Vagina (tissue), 2 donors: ENCODE measurements around the gene PARP14. TPM values are rescaled to one million over a fixed set of nuclear protein-coding genes. Genes with fewer than 3 reads are reported as not detected.
"Not testable (repeated sequence)": the region's sequence is repeated elsewhere in the genome, so short reads cannot be mapped to it uniquely, and the experiment has no call there.

Experiments used
- DNase-seq, 2 donors: peaks; one replicate each; pipeline ENCODE4 v3.0.0-alpha.2; 2017; ENCODE audit errors: extremely low spot score in 2 of 2
- H3K27ac ChIP-seq: fragments of 200-600 bp; sonication (generic); one replicate; pipeline ENCODE4 v1.5.1; 2019
- H3K27me3 ChIP-seq: fragments of 200-600 bp; sonication (generic); one replicate; pipeline ENCODE4 v1.5.1; 2019
- H3K36me3 ChIP-seq, 2 donors: fragments of 200-600 bp; sonication (generic); one replicate each; pipeline ENCODE4 v1.5.1; 2017 to 2019
- H3K4me1 ChIP-seq: fragments of 200-600 bp; sonication (generic); one replicate; pipeline ENCODE4 v1.5.1; 2019
- H3K4me3 ChIP-seq, 2 donors: fragments of 200-600 bp; sonication (generic); 1 replicate in 1 of 2; 2 replicates in 1 of 2; pipeline ENCODE4 v1.5.1; 2016 to 2019
- H3K9me3 ChIP-seq: fragments of 200-600 bp; sonication (generic); one replicate; pipeline ENCODE4 v1.5.1; 2019
- POLR2A ChIP-seq, 2 donors: fragments of 450-650 bp; IDR thresholded peaks; one replicate each; pipeline ENCODE4 v1.6.1; 2017; ENCODE audit warnings: antibody characterized with exemption in 2 of 2, mild to moderate bottlenecking in 2 of 2, moderate library complexity in 2 of 2
- POLR2AphosphoS5 ChIP-seq, 2 donors: sonication (generic); formaldehyde crosslinking; IDR thresholded peaks; one replicate each; pipeline ENCODE4 v1.9.0; 2017; ENCODE audit warnings: antibody characterized with exemption in 2 of 2, mild to moderate bottlenecking in 2 of 2, low read depth in 1 of 2; ENCODE audit not compliant: insufficient read depth in 1 of 2
- intact Hi-C: fragments of 100-400 bp; cut with DNase I; formaldehyde crosslinking; loops from one replicate; pipeline ENCODE4 v1.15.1; 2023
- total RNA-seq: library from RNA; depleted of rRNA; stranded (reverse); fragments of >200 nt; gene quantifications from one replicate; pipeline ENCODE4 v1.2.3, GENCODE V29; 2016
- TF ChIP-seq, protein P1 (sequence below), 3 experiments: fragments of 450-650 bp in 2 of 3; fragments of 200-600 bp in 1 of 3; sonication (generic) in 1 of 3; IDR thresholded peaks; one replicate each; pipeline ENCODE4 v1.5.1; 2017 to 2019; ENCODE audit warnings: antibody characterized with exemption in 3 of 3, mild to moderate bottlenecking in 2 of 3, moderate library complexity in 2 of 3

Gene PARP14
- total RNA-seq, 1 donor from 2014 or later: 44.4 TPM

DNA sequence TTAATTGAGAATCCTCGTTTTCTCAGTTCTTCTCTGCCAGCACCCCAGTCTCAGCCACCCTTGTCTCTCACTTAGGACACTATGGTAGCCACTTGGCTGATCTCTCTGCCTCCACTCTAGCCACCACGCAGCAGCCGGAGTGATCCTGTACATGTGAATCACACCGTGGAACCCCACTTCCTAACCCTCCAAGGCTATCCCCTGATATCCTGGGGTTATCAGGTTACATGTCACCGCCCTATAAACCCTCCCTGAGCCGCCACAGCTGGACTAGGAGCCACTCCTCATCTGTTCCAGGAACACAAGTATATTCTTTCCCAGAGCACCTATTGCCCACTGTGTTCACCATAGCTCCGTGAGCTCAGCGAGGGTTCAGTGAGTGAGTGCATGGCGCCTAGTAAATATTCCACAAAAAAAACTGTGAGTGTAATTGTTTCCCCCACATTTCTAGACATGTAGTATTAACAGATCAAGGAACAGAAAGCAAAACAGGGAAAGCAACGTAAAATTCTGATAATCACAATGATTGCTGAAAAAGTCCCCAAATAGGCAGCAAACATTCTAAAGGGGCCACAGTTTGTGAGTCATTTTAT is 661 bp upstream of the PARP14 start:
- Histone ChIP-seq H3K36me3 (no peaks in the 10 kb centered on the region), H3K27ac (peak overlapping the region; percentile 98), H3K27me3 (no peaks in the 10 kb centered on the region), H3K4me1 (peaks cover 30% of the 10 kb centered on the region), H3K9me3 (no peaks in the 10 kb centered on the region), H3K4me3 (peak overlapping the region; percentile 78 to 84)
- intact Hi-C loops: loop anchor here (2.0 to 5.0 kb wide), 3 partner anchors 115 to 298 kb away; partner anchors contain the start of genes DTX3L, FAM162A, MIX23 and PARP9
- no peak for TF ChIP-seq POLR2AphosphoS5 (IDR thresholded peaks at IDR 0.05; ENCODE audit: insufficient read depth in 1 of 2, low read depth in 1 of 2)
- no peak for TF ChIP-seq POLR2A (IDR thresholded peaks at IDR 0.05)
- TF ChIP-seq, protein P1, sequence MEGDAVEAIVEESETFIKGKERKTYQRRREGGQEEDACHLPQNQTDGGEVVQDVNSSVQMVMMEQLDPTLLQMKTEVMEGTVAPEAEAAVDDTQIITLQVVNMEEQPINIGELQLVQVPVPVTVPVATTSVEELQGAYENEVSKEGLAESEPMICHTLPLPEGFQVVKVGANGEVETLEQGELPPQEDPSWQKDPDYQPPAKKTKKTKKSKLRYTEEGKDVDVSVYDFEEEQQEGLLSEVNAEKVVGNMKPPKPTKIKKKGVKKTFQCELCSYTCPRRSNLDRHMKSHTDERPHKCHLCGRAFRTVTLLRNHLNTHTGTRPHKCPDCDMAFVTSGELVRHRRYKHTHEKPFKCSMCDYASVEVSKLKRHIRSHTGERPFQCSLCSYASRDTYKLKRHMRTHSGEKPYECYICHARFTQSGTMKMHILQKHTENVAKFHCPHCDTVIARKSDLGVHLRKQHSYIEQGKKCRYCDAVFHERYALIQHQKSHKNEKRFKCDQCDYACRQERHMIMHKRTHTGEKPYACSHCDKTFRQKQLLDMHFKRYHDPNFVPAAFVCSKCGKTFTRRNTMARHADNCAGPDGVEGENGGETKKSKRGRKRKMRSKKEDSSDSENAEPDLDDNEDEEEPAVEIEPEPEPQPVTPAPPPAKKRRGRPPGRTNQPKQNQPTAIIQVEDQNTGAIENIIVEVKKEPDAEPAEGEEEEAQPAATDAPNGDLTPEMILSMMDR (IDR thresholded peaks at IDR 0.05): no peak
- DNase-seq: no peak

DNA sequence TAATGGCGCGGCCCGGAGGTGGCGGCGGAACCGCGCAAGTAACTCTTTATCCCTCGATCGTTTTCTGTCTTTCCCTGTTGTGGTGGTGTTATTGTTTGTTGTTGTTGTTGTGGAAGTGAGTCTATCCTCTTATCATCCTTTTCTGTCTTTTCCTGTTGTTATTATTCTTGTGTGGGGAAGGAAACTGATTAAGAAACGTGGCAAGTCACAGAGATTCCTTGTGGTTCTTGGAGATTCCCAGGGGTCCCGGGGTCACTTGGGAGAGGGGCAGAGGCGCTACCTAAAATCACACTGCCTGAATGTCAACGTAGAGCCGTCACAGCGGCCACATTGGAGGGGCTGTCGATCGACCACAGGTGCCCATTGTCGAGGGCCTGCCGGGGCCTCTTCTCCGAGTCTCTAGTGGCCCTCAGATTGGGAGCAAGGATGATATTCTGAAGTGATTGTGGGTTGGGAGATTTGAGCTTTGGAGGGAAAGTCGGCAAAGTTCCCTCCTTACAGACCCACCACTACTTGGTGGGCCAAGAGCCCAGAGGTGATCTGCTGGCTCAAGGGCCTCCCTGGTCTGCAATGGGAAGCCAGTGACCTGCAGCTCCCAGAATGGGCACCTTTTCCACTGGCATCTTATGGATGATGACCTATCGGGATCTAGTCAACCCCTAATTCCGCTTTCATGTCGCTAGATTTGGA is 790 bp downstream of the PARP14 start:
- H3K9me3 ChIP-seq: no peaks in the 10 kb centered on the region
- no peaks in the 10 kb centered on the region for H3K36me3 ChIP-seq
- H3K4me1 ChIP-seq: peaks cover 30% of the 10 kb centered on the region
- intact Hi-C loops: loop anchor here (2.0 to 5.0 kb wide), 2 partner anchors 117 to 289 kb away; partner anchors contain the start of genes DTX3L and PARP9
- peak overlapping the region; percentile 98 for H3K27ac ChIP-seq
- peak overlapping the region; percentile 78 to 84 for H3K4me3 ChIP-seq
- H3K27me3 ChIP-seq: no peaks in the 10 kb centered on the region
- DNase-seq: no peak
- TF ChIP-seq POLR2AphosphoS5 (IDR thresholded peaks at IDR 0.05; ENCODE audit: insufficient read depth in 1 of 2, low read depth in 1 of 2) (no peak), POLR2A (IDR thresholded peaks at IDR 0.05) (no peak)
- TF ChIP-seq, protein P1 (IDR thresholded peaks at IDR 0.05): no peak

DNA sequence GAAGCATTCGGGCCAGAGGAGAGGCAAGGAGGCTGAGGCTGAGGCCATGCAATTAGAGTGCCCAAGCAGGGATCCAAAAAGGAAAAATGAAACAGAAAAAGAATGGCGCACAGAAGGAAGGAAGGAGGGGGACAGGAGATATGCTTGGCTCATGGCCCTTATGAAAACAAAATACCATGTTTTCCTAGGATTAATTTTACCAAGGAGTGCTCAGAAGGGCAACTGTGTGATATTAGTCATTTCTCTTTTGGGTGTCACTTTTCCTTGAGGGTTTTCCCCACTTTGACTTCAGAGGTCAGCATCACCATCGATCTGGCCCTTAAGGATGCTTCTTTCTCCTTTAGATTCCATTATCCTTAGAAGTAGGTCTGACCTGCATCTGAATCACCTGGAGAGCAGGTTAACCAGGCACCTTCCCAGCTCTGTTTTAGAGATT is 1.4 kb downstream of the PARP14 start:
- intact Hi-C loops: loop anchor here (2.0 to 5.0 kb wide), 2 partner anchors 117 to 290 kb away; partner anchors contain the start of genes DTX3L and PARP9
- Histone ChIP-seq H3K27me3 (no peaks in the 10 kb centered on the region), H3K36me3 (no peaks in the 10 kb centered on the region), H3K4me1 (peaks cover 30% of the 10 kb centered on the region), H3K27ac (peak overlapping the region; percentile 98), H3K4me3 (peak overlapping the region; percentile 78 to 84), H3K9me3 (no peaks in the 10 kb centered on the region)
- no peak for DNase-seq
- TF ChIP-seq, protein P1 (IDR thresholded peaks at IDR 0.05): no peak
- TF ChIP-seq POLR2AphosphoS5 (IDR thresholded peaks at IDR 0.05; ENCODE audit: insufficient read depth in 1 of 2, low read depth in 1 of 2) (no peak), POLR2A (IDR thresholded peaks at IDR 0.05) (no peak)

DNA sequence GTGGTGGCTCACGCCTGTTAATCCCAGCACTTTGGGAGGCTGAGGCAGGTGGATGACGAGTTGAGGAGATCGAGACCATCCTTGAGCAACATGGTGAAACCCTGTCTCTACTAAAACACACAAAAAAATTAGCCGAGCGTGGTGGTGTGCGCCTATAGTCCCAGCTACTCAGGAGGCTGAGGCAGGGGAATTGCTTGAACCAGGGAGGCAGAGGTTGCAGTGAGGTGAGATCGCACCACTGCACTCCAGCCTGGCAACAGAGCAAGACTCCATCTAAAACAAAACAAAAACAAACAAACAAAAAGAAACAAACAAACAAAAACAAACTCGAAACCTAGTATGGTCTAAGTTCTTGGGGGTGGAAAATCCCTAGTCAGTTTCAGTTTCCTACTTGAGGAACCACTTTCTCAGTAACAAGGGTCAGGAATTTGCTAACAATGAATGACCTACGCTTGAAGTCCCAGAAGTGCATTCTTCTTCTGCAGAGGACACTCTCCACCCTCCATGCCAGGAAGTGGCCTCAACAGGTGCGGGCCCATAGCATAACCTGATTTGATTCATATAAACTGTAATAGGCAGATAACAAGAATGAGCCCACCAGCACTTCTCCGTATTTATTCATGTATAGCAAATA is 2.3 kb downstream of the PARP14 start:
- peak overlapping the region in 1 of 2 donors; percentile 84 for H3K4me3 ChIP-seq
- H3K27me3 ChIP-seq, H3K27ac ChIP-seq, H3K9me3 ChIP-seq, DNase-seq, H3K36me3 ChIP-seq: not testable (repeated sequence)
- intact Hi-C loops: loop anchor here (5.0 kb wide), 1 partner anchor 291 kb away; no protein-coding TSS in a partner anchor
- H3K4me1 ChIP-seq: peaks cover 30% of the 10 kb centered on the region

DNA sequence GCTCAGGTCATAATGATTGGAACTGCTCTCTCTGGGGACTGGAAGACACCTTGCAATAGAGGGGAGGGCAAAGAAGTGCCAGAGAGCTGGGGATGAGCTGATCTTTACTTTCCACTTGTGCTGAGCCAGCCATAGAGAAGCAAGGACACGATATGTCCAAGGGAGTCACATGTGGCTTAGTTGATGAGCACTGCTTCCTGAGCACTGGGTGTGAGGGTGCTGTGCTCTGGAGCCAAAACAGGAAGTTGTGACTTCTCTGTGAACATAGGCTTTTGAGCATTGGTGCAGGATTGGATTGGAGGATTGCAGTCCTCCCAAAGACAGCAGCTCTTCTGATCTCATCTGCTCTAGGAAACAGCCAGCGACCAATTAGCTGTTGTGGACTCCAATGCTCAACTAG is 6.7 kb downstream of the PARP14 start:
- H3K27me3 ChIP-seq: no peaks in the 10 kb centered on the region
- H3K36me3 ChIP-seq: no peaks in the 10 kb centered on the region
- intact Hi-C loops: no loop called here
- no peaks in the 10 kb centered on the region for H3K9me3 ChIP-seq
- no peak overlapping the region for H3K27ac ChIP-seq
- DNase-seq: no peak
- TF ChIP-seq POLR2A (IDR thresholded peaks at IDR 0.05) (no peak), POLR2AphosphoS5 (IDR thresholded peaks at IDR 0.05; ENCODE audit: insufficient read depth in 1 of 2, low read depth in 1 of 2) (no peak)
- TF ChIP-seq, protein P1 (IDR thresholded peaks at IDR 0.05): no peak
- peaks cover 10% of the 10 kb centered on the region for H3K4me1 ChIP-seq
- no peak overlapping the region for H3K4me3 ChIP-seq
